GM21529 (cell line): ENCODE measurements around the gene SCP2D1.
"Not testable (repeated sequence)": the region's sequence is repeated elsewhere in the genome, so short reads cannot be mapped to it uniquely, and the experiment has no call there.

ENCODE experiments used
- ATAC-seq: cut with Tn5 transposase; IDR thresholded peaks from one replicate; pipeline ENCODE4 v1.9.1; 2021; ENCODE audit not compliant: unreplicated experiment

The SCP2D1 gene

GRCh38 chr20:18813483-18813882 is at the start of gene SCP2D1:
SCP2D1 (plus strand) TSS chr20:18813783; CDS start chr20:18813816, 33 bp downstream.
- no peak for ATAC-seq

DNA sequence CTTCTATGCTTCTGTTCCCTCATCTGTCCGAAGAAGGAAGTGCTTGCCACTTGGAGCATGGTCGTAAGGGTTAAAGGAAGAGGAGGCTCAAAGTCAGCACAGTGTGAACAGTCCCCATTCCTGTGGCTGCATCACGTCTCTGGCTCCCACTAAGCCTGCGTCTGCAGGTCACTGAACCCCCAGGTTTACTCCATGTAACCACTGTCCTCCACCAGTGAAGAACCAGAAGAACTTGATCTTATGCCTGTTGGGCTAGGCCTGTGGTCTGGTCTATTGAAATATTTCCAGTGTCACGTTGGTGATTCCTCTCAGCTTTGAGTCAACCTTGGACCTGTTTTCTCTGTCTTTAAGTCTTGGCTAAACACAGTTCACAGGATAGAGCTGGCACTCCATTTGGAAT is 45.9 kb upstream of the SCP2D1 start:
- no peak for ATAC-seq

DNA sequence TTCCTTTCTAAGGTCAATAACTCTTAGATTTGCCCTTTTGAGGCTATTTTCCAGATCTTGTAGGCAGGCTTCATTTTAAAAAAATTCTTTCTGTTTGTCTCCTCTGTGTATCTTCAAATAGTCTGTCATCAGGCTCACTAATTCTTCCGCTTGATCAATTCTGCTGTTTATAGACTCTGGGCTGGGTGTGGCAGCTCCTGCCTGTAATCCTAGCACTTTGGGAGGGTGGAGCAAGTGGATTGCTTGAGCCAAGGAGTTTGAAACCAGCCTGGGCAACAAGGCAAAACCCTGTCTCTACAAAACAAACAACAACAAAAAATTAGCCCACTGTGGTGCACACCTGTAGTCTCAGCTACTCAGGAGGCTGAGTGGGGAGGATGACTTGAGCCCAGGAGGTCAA is 40.0 kb upstream of the SCP2D1 start:
- no peak for ATAC-seq

GRCh38 chr20:18774207-18774606 is 39.4 kb upstream of the SCP2D1 start:
- ATAC-seq: no peak

GRCh38 chr20:18775633-18776032 is 38.0 kb upstream of the SCP2D1 start:
- no peak for ATAC-seq

DNA sequence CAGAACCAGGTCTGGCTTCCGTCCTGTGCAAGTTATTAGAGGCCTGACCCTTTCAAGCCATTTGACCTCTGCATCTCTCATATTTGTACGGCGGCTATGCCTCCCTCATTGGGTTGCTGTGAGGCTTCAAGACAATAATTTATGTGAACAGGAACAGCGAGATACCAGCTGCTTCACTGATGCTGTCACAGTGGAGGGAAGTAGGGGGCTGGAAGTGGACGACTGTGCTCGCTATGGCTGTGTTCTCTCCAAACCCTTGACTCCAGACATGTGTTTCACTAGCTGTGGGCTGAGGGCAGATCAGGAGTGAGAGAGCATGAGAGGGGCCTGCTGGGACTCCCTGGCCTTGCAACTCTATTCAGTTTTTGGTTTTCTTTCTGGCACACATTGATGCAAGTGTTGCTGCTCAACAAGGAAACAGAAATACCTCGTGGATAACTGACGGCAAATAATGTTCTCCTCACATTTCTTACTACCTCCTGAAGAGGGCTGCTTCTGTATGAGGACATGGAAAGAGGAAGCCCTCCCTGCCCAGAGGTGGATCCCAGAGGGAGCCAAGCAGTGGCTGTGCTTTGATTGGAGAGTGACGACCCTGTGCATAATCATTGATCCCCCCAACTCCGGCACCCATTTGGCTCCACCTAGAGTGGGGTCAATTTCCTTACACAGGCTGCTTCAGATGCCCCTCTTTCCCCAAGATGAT is 34.7 kb upstream of the SCP2D1 start:
- ATAC-seq: no peak

- ATAC-seq: no peak
Measured at GRCh38 chr20:18780385-18781130, 33.0 kb upstream of the SCP2D1 start.

GRCh38 chr20:18781509-18781908 is 32.1 kb upstream of the SCP2D1 start:
- ATAC-seq: no peak

GRCh38 chr20:18783385-18783959 is 30.1 kb upstream of the SCP2D1 start:
- no peak for ATAC-seq

DNA sequence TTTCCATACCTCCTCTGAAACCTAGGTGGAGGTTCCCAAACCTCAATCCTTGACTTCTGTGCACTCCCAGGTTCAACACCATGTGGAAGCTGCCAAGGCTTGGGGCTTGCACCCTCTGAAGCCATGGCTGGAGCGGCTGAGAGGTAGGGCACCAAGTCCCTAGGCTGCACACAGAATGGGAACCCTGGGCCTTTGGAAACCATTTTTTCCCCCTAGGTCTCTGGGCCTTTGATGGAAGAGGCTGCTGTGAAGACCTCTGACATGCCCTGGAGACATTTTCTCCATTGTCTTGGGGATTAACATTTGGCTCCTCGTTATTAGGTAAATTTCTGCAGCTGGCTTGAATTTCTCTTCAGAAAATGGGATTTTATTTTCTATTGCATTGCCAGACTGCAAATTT is 26.5 kb upstream of the SCP2D1 start:
- not testable (repeated sequence) for ATAC-seq

GRCh38 chr20:18788021-18788420 is 25.6 kb upstream of the SCP2D1 start:
- no peak for ATAC-seq

GRCh38 chr20:18790787-18791186 is 22.8 kb upstream of the SCP2D1 start:
- no peak for ATAC-seq

- ATAC-seq: peak; percentile 99
Measured at GRCh38 chr20:18793625-18794427, 19.8 kb upstream of the SCP2D1 start.

- ATAC-seq: no peak
Measured at GRCh38 chr20:18794428-18794787, 19.2 kb upstream of the SCP2D1 start.

- no peak for ATAC-seq
Measured at GRCh38 chr20:18795366-18795765, 18.2 kb upstream of the SCP2D1 start.

DNA sequence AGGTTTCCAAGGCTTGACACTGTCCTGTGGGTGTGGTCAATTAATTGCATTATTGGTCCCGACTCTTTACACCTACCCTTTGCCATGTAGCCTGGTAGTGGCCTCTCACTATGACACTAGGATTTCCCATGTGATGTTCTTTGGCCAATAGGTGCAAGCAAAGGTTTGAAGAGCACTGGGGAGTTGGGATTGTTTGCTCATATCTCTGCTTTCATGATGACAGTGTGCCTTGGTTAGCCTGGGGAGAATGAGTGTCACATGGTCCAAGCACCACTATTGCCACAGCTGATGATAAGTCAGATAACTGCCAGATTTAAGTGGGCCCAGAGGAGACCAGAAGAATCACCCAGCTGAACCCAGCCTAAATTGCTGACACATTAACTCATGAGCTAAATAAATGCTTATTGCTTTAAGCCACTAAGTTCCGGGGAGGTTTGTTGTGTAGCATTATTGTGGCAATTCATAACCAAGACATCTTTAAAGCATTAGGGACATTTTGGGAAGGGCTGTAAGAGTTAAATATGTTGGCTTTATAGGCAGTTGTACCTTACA is 17.2 kb upstream of the SCP2D1 start:
- no peak for ATAC-seq

- ATAC-seq: no peak
Measured at GRCh38 chr20:18801516-18801915, 12.1 kb upstream of the SCP2D1 start.

- peak; percentile 85 for ATAC-seq
Measured at GRCh38 chr20:18802012-18802634, 11.5 kb upstream of the SCP2D1 start.

- no peak for ATAC-seq
Measured at GRCh38 chr20:18805881-18806280, 7.7 kb upstream of the SCP2D1 start.

GRCh38 chr20:18808712-18809111 is 4.9 kb upstream of the SCP2D1 start:
- peak; percentile 61 for ATAC-seq

DNA sequence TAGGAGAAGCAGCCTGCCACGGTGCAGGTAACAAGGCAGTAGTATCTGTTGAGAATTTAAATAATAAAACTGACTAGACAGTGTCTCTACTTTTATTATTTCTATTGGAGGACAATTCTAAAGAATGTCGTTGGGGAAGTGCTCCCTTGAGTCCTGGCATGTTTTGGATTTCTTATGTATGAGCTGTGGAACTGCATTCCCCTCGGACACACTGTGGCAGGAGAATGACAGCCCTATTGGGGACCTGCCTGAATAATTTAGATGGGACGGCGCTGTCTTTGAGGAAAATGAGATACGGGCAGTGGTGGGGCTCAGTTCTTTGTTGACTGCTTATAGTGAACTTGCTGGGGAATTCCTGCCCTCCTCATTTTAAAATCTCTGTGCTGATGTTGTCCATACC is 2.4 kb upstream of the SCP2D1 start:
- ATAC-seq: no peak
